ENCODE data around the gene NSMCE4A.

DNA sequence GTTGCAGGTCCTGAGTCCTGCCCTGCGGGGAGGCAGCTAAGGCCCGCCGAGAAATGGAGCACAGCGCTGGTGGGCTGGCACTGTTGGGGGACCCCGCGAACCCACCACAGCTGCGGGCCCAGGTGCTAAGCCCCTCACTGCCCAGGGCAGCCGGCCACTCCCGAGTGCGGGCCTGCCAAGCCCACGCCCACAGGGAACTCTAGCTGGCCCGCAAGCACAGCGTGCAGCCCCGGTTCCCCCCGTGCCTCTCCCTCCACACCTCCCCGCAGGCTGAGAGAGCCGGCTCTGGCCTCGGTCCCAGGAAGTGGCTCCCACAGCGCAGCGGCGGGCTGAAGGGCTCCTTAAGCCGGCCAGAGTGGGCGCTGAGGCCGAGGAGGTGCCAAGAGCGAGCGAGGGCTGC lies 3.5 kb upstream of the NSMCE4A start:
- TF ChIP-seq POLR2A (IDR thresholded peaks at IDR 0.05), result no peak
- TF ChIP-seq, protein P1, sequence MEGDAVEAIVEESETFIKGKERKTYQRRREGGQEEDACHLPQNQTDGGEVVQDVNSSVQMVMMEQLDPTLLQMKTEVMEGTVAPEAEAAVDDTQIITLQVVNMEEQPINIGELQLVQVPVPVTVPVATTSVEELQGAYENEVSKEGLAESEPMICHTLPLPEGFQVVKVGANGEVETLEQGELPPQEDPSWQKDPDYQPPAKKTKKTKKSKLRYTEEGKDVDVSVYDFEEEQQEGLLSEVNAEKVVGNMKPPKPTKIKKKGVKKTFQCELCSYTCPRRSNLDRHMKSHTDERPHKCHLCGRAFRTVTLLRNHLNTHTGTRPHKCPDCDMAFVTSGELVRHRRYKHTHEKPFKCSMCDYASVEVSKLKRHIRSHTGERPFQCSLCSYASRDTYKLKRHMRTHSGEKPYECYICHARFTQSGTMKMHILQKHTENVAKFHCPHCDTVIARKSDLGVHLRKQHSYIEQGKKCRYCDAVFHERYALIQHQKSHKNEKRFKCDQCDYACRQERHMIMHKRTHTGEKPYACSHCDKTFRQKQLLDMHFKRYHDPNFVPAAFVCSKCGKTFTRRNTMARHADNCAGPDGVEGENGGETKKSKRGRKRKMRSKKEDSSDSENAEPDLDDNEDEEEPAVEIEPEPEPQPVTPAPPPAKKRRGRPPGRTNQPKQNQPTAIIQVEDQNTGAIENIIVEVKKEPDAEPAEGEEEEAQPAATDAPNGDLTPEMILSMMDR (IDR thresholded peaks at IDR 0.05), result no peak

Data from heart left ventricle (tissue), 13 donors.